Ramos (cell line): ENCODE data around the gene SYNJ2.

ENCODE experiments used
- in situ Hi-C: fragments of 300-500 bp; cut with MboI; formaldehyde crosslinking; loops from one replicate; pipeline ENCODE4 v1.14.3; 2022; ENCODE audit warnings: low sequenced_read_pairs; ENCODE audit not compliant: unreplicated experiment

SYNJ2 gene

DNA sequence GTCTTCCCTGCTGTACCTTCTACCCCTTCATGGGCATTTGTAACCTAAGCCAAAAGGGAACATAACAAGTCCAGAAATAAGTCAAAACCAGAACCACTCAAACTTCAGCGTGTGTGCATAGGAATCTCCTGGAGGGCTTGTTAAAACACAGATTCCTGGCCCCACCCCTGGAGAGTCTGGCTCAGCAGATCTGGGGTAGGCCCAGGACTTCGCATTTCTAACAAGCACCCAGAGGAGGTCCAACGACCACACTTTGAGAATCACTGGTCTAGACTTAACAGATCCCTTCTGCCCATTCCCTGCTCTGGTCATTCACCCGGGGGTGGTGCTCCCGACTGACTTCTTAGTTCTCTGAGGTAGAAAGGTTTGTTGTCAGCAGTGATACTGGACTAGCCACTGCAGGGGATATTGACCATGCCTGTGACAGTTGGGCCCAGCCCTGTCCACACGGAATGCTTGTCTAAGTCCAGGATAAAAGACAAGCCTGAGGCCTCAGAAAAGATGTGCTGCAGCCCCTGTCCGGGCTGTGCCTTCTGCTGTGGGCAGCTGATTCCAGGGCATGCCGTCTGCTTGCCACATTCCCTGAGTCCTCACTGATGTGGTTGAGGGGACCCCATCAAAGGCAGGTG lies 68.6 kb downstream of the SYNJ2 start:
- in situ Hi-C loops: no loop called here

DNA sequence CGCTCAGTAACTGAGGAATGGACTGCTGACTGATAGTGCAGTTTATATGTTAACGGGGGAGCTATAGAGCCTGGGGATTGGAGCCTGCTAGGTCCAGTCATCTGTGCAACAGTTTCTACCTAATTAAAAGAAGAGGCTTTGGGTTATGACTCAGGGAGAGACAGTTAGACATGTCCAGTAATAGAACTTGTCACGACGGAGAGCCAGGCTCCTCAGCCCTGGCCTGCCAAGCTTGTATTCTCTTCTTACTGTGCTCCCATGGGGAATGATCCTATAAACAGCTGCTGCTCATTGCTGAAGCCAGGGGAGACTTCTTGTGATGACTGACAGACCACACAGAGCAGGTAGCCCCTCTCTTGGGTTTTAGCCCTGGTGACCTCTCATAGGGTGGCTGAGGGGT lies 69.3 kb downstream of the SYNJ2 start:
- in situ Hi-C loops: no loop called here

- in situ Hi-C loops: no loop called here
Measured at GRCh38 chr6:158051968-158052367, 70.3 kb downstream of the SYNJ2 start.

- in situ Hi-C loops: no loop called here
Measured at GRCh38 chr6:158053377-158054313, 72.0 kb downstream of the SYNJ2 start.

GRCh38 chr6:158056355-158056754 lies 74.7 kb downstream of the SYNJ2 start:
- in situ Hi-C loops: no loop called here

GRCh38 chr6:158056804-158057203 lies 75.1 kb downstream of the SYNJ2 start:
- in situ Hi-C loops: no loop called here

- in situ Hi-C loops: no loop called here
Measured at GRCh38 chr6:158057213-158057987, 75.7 kb downstream of the SYNJ2 start.

GRCh38 chr6:158058171-158058651 lies 76.5 kb downstream of the SYNJ2 start:
- in situ Hi-C loops: no loop called here

DNA sequence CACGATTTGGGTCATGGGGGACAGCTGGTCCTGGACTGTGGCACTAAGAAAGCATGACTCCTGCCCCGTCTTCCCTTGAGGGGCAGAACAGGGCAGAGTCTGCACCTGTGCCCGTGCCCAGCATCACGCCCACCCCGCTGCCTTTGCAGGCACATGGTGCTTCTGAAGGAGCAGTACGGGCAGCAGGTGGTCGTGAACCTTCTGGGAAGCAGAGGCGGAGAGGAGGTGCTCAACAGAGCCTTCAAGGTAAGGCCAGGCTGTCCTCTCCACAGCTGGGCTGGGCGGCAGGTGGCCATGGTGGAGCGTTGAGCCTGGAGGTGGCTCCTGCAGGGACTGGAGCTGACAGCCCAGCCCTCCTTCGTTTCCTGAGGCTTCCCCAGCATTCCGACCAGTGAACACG lies 77.4 kb downstream of the SYNJ2 start:
- in situ Hi-C loops: no loop called here

GRCh38 chr6:158060455-158061360 lies 79.0 kb downstream of the SYNJ2 start:
- in situ Hi-C loops: no loop called here

GRCh38 chr6:158061361-158061708 lies 79.7 kb downstream of the SYNJ2 start:
- in situ Hi-C loops: no loop called here

DNA sequence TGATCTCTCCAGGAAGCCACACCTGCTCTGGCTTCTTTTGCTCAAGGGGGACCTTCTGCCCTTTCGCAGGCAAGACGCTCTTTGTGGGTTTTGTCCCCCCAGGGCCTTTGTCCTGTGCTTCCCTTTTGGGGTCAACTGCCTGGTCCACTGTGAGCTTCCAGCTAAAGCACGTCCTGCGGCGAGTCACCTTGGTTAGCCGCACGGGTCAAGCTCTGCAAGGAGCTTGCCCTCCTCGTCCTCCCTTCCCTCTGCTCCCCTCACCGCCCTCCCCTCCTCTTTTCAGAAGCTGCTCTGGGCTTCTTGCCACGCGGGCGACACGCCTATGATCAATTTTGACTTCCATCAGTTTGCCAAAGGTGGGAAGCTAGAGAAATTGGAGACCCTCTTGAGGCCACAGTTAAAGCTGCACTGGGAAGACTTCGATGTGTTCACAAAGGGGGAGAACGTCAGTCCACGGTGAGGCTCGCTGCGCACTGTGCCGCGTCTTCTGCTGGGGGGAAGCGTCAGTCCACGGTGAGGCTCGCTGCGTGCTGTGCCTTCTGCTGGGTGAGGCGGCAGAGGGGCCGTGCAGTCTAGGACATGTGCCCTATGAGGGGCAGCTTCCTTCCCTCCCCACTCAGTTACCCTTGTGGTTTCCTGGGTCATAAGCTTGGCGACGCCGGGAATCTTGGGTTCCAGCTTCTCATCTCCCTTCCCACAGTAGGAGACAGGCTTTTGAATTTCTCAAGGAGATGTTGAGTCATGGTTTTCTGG lies 80.2 kb downstream of the SYNJ2 start:
- in situ Hi-C loops: no loop called here

- in situ Hi-C loops: no loop called here
Measured at GRCh38 chr6:158063736-158064135, 82.1 kb downstream of the SYNJ2 start.

DNA sequence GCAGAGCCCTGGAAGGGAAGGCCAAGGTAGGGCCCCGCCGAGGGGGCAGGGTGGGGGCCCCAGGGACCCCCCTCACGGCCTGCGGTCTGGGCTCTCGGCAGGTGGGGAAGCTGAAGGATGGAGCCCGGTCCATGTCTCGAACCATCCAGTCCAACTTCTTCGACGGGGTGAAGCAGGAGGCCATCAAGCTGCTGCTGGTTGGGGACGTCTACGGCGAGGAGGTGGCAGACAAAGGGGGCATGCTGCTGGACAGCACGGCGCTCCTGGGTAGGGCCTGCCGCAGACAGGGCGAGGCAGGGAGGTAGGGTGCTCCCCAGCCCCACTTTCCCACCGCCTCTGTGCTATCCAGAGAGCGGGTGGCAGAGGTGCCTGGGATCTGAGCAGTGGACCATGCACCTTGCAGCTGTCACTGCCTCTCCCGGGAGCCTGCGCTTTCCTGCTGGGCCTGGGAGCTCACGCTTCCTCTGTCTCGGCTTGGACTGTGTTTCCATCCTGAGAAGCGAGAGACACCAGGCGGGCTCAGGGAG lies 83.1 kb downstream of the SYNJ2 start:
- in situ Hi-C loops: no loop called here

DNA sequence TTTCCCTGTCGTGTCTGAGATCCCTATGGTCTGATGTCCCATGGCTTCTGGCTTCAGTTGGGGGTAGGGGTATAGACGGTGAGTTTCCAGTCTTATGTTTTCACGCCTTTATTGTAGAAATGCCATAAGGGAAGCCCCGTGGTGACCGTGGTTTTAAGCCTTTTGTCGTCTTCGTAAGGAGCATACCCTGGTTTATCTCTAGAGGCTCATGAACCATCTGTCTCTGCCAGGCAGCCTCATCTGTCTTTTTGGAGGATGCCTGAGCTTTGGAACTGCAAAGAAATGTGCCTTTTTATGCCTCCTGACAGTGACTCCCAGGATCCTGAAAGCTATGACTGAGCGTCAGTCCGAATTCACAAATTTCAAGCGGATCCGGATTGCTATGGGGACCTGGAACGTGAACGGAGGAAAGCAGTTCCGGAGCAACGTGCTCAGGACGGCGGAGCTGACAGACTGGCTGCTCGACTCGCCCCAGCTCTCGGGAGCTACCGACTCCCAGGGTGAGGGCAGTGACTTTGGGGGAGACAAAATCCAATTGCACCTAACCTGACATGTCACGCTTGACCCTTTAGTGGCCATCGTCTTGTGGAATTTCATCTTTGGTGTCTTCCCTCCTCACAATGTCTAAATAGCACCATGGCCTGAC lies 84.6 kb downstream of the SYNJ2 start:
- in situ Hi-C loops: no loop called here

DNA sequence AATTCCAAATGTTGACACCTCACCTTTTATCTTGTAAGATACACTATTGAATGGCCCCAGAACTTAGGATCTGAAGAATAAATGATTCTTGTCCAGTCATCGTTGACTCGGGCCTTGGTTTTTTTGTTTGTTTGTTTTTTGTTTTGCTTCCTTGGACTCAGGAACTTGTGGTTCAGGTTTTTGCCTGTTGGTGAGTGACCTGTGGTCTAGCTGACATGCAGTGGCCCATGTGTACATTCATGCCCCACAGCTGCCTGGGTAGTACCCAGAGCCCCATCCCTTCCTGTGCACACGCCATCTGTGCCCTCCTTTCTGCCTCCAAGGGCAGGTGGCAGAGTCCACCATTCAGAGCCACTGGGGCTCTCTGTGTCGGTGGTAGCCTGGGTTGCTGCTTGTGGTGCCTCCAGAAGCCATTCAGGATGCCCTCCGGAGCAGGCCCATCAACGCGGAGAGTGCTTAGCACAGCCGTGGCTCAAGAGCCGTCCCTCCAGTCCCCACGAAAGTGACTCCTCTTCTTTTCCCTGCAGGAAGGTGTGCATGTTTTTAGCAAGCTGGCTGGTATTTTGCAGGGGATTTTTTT lies 85.9 kb downstream of the SYNJ2 start:
- in situ Hi-C loops: no loop called here

DNA sequence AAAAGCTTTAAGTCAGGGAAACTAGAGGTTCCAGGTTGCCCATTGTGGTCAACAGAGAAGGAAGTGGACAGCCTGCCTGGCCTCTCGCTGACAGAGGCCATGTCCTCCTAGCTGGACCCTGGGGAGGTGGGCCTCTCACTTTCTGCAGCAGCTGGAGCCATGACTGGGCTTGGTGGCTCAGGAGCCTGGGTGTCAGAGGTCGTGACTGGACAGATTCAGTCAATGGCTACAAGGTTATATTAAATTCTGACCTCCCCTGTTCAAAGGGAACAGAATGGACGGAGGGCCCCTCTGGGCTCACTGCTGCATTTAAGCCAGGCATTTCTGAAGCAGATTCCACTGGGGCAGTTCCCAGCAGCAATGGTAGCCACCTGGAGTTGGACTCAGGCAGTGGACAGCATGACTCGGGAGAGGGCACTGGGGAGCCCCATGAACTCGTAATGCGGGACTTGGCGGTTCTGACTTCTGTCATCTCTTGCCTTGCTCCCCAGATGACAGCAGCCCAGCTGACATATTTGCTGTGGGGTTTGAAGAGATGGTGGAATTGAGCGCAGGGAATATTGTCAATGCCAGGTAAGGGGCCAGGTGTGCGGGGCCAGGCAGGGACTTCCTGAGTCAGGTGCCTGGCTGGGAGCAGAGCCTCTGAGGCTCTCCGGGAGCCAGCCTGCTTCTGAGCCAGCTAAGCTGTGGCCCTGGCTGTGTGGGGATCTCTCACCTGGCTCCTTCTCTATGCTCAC lies 86.7 kb downstream of the SYNJ2 start:
- in situ Hi-C loops: no loop called here
